Activated CD8-positive, alpha-beta memory T cell treated with anti-CD3 and anti-CD28 coated beads, Interleukin-2, amount 50 U/mL, for 24 hours (primary cell): ENCODE data around the gene OSCAR.

Source experiments
- DNase-seq: peaks from one replicate; pipeline ENCODE4 v3.0.0-alpha.2; 2020; ENCODE audit errors: extremely low read depth

OSCAR gene

GRCh38 chr19:54094426-54095000, 6.1 kb downstream of the OSCAR start:
- DNase-seq: no peak

- no peak for DNase-seq
Measured at GRCh38 chr19:54084410-54084809, 16.2 kb downstream of the OSCAR start.

- no peak for DNase-seq
Measured at GRCh38 chr19:54081032-54081431, 19.6 kb downstream of the OSCAR start, which contains the start of gene TARM1. Gene TARM1, minus strand, starts transcription at chr19:54081365. Its CDS starts 25 bp downstream, at chr19:54081340.

GRCh38 chr19:54077334-54077733, 23.3 kb downstream of the OSCAR start:
- no peak for DNase-seq

- DNase-seq: no peak
Measured at GRCh38 chr19:54074851-54075250, 25.8 kb downstream of the OSCAR start.

- DNase-seq: no peak
Measured at GRCh38 chr19:54073829-54074228, 26.8 kb downstream of the OSCAR start.

GRCh38 chr19:54069470-54069869, 31.1 kb downstream of the OSCAR start:
- no peak for DNase-seq

- no peak for DNase-seq
Measured at GRCh38 chr19:54063350-54064116, 37.1 kb downstream of the OSCAR start, which contains the start of gene VSTM1. Gene VSTM1, minus strand, starts transcription at chr19:54063897. Its CDS starts 120 bp downstream, at chr19:54063777.

- no peak for DNase-seq
Measured at GRCh38 chr19:54062643-54063042, 38.0 kb downstream of the OSCAR start.

- no peak for DNase-seq
Measured at GRCh38 chr19:54047616-54048015, 53.0 kb downstream of the OSCAR start.

- no peak for DNase-seq
Measured at GRCh38 chr19:54045771-54046170, 54.8 kb downstream of the OSCAR start.
